Right kidney (tissue), 1 donor: Measurements from ENCODE around the gene ZBED2.

Experiments used
- DNase-seq: peaks from one replicate; pipeline ENCODE4 v3.0.0-alpha.2; 2016

Gene ZBED2

DNA sequence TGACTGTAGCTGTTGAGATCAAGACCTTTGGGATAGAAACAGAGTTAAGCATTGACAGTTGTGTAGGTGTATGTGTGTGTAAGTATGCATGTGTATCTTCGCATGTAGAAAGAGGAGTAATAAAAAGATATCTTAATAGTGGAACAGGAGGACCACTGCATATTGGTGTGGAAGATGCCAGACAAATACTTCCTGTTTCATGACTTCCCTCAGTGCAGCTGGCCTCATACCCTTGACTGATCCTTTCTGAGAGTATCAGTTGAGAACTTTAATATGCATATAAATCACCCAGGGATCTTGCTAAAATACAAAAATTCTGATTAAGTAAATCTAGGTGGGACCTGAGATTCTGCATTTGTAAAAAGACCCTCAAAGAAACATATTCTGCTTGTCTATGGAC is 8.5 kb upstream of the ZBED2 start:
- DNase-seq, result no peak

DNA sequence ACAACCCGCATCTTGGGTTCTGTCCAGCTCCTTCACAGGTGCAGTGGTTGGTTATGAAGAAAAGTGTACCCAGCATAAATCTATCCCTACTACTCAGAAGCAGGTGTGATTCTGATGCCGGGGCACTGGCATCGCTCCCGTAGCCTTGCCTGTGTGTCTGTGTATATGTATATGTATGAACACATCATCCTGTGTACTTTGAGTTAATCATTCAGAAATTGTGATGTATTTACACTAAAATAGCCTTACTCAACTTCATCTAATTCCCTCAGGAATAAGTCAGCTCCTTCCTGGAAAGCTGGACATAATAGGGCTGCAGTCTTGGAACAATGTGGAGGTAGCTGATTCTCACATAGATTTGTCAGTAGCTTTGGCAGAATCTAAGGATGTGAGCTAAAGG is 6.7 kb upstream of the ZBED2 start:
- DNase-seq, result no peak

DNA sequence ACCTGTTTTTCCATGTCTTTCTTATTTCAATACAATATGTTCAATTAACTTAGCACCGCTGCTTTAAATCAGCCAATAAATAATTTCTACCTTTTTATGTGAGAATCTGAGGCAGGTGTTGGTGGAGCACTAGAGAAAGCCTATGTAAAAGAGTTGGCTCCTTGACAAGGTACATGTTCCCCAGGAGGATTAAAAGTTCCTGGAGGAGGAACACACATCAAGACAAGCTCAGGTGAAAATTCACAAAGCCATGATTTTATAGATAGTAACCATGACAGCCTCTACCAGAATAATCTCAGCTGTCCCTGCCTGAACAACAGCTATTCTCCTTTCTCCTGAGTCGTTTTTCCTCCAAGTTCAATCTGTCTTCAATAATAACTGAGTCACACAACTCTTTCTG is 3.4 kb upstream of the ZBED2 start:
- DNase-seq, result no peak

DNA sequence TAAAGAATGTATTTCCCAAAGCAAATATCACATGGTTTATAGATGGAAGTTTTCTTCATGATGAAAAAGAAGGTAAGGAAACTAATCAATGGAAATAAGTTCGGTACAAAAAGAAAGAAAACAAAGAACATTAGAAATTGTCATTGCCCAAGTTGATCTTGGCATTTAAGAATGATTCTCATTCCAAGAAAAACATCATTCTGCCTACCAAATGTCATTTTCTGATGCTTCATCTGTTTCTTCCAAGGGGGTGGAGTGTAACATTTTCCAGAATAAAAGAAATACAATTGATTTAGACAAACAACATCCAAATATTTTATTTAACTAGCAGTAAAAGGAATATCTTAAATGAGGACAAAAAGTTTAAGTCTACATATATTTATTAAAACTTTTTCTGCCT is 3.0 kb upstream of the ZBED2 start:
- no peak for DNase-seq

DNA sequence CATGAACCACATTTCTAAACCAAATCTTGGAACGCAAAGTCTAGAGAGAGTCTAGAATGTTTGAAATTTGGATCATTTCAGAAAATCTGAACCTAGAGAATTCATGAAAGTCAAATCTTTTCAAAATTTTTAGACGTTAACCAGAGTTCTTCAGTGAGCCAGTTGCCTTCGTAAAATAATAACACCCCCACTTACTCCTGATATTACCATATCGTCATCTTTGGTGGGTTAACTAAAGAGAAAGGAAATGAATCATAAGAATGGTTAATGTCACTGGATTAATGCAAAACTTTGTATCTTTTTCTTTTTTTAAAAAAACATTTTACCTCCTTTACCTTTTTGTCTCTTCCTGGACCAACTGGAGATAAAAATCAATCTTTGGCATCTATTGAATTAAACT is 1.2 kb upstream of the ZBED2 start:
- no peak for DNase-seq

DNA sequence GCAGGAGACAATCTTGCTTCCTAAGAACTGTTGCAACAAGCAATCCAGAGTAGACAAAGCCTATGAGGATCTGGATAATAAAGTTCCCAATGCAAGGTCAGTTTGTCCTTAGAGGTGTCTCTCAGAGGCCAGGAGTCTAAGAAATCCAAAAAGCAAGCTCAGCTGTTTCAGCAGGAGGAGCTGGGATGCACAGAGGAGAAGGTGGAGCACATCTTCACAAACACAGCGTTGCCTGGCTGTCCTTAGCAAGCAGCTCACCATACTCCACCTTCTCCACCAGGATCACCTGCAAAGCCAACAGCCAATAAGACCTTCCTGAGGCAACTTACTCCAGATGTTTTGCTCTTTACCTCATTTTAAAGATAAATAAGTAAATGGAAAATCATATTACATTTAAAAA is 365 bp downstream of the ZBED2 start:
- no peak for DNase-seq

DNA sequence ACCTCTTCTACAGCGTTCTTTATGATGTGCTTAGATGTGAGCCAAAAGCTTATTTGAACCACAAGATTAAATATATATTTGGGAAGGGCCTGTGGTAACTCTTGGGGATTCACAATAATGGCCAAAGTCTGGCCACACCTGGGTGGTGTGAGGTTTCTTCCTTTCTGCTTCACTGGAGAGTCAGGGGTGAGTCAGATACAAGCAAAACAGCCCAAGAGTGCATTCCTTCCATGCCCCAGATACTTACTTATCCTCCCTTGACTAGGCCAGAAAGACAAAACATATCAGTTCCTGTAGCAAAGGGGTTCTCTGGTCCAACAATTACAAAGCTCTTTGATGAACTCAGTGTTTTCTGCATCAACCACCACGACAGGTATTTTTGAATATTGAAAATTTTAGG is 941 bp downstream of the ZBED2 start:
- no peak for DNase-seq

DNA sequence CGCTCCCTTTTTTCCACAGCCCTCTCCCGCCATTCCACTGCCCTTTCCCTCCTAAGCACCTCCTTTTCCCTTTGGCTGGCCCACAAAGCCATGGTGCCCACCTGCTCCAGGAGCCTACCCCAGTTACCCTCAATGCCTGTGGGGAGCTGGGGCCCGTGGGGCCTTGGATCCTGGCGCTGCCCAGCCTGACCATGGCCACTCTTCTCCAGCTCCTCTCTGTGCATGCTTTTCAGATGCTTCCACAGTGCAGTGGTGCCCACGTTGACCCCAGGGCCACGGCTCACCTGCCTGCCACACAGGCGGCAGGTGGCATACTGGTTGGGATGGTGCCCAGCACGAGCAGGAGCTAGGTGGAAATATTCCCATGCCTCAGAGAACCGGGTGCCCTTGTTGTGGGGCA is 1.5 kb downstream of the ZBED2 start:
- no peak for DNase-seq

DNA sequence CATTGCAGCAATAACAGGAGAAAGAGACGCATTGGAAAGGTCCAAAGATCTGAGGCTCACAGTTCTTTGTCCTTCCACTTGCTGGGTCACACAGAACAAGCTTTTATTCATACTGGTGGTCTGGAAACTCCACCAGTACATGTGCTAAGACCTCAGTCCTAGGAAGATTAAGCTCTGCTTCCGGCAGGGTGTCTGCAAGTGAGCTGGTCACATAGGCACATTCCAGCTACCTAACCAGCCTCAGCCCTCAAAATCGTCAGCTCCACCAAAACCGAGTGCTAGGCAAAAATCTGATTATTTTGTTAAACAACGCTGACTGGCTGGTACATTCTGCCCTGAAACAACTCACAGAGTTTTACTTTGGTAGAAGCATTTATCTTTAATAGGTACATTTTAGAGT is 2.2 kb downstream of the ZBED2 start:
- no peak for DNase-seq

DNA sequence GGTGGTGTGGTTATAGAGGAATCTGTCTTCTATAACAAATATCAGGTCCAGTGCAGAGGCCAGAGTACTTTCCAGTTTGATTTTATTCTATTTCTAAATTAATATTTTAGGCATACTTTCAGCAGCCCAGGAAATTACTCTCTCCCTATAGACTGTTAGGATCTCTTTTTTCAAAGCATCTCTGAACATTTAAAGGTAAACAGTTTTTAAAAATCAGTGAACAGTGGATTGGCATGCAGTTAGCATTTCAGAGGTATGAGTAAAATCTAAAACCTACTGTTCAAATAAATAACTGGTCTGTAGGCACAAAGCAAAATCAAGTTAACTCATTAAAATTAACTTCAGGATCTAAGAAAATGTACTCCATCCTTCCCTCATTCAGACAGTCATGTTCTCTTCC is 3.0 kb downstream of the ZBED2 start:
- DNase-seq, result no peak

DNA sequence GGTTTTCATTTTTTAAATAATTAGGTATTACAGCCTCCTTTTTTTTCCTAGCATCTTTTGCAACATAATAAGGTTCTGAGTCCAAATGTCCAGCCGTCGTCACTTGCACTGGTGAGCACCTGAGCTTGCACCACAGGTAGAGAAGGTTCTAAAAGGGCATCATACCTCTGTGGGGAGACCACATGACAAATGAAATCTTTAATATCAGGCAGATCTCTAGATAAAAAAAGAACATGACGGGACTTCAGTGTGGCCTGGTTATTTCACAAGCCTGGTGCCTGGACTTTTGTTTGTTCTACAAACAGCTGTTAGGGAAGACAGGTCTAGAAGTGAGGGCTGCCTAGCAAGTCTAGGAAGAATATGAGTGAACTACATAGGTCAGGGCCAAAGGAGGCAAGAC is 3.6 kb downstream of the ZBED2 start:
- no peak for DNase-seq

DNA sequence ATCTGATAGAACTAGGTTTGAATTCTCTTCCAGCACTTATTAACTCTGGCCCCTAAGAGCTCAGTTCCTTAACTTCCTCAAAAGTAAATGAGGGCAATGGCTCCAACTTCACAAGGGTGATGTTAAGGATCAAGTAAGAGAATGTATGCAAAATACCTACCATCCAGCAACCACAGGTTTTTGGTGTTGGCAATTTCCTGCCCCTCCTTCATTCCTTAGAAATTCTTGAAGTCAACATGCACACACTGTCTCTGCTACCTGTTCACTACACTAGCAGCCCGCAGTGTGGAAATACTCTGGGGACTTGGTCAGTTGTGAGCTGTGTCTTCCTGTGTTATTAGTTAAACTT is 5.0 kb downstream of the ZBED2 start:
- DNase-seq, result no peak

DNA sequence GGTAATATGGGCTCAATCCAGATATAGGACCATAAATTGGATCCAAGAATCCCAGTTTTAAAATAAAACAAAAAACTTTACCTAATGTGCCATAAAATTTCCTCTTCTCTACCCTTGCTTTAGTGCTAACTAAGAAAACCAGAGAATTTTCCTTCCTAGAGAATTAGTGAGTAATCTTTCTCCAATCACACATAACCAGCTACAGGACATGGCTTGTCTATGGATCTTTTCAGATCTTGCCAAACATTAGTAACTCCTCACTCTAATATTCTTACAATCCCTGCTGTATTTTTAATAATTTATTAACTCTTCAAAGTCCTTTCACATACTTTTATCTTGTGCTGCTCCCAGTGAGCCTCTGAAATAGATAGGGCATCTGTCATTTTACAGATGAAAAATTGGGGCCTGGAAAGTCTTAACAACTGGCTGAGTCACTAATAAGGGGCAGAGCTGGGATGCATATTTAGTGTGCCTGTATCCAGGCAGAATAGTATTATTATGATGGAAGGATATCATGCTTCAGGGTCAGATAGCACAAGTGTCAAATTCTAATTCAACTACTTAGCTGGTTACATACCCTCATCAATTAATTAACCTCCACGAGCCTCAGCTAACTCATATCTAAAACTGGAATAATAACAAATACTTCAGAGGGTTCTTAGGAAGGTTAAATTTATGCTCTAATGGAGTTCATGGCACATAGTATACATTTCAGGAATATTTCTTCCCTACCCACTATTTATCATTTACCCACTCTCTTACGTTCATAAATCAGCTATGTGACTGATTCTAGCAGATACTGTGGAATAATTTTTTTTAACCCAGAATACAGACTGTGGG is 5.6 kb downstream of the ZBED2 start:
- no peak for DNase-seq

DNA sequence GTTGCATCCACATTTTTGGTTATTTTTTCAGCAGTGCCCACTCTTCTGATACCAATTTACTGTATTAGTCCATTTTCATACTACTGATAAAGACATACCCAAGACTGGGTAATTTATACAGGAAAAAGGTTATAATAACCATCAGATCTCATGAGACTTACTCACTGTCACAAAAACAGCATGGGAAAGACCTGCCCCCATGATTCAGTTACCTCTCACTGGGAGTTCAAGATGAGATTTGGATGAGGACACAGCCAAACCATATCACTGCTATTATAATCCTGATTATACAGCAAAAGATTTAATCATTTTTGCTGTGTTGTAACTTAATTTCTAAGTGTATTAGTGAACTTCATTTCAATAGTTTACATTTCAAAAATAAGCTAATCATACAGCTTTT is 6.6 kb downstream of the ZBED2 start:
- no peak for DNase-seq

DNA sequence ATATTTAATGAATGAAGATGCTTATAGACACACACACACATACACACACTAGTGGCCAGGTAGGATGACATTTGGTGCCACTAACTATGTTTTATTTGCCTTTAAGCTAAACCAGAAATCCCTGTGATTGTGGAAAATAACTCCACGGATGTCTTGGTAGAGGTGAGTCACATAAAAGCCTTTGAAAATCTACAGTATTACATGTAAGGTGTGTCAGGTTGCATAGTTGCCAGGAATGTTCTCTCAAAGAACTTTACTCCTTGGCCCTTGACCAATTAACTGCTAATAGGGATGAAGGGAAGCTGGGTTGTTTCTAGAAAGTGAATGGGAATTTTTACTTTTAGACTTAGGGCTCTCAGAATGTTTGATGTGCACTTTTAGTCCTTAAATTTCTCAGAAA is 9.9 kb downstream of the ZBED2 start:
- DNase-seq, result no peak

DNA sequence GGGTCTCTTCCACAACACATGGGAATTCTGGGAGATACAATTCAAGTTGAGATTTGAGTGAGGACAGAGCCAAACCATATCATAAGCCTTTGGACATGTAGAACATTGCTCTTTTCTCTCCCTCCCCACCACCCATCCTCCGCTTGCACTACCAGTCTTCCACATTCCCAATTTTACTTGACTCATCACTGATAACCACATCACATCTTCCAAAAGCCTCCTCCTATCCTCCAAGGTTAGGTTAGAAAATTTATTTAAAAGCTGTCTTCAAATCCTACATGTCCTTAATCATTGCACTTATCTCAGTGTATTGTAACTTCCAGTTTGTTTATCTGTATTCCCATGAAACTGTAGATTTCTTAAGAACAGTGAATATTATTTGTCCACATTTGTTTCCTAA is 10.4 kb downstream of the ZBED2 start:
- no peak for DNase-seq

DNA sequence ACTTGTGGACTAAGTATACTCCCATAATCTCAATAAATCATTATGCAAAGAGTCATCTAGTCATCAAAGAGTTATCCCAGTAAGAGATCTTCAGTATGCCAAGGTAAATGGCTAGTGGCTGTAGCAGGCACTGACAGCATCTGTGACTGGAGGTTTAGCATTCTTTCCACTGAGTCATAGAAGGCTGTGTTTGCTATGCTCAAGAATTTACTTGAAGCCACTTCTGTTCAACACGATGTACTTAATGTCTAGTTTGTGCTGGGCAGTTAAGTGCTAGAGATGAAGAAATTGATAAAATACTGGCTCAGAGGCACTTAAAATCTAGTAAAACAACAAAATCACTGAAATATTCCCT is 13.0 kb downstream of the ZBED2 start:
- no peak for DNase-seq

DNA sequence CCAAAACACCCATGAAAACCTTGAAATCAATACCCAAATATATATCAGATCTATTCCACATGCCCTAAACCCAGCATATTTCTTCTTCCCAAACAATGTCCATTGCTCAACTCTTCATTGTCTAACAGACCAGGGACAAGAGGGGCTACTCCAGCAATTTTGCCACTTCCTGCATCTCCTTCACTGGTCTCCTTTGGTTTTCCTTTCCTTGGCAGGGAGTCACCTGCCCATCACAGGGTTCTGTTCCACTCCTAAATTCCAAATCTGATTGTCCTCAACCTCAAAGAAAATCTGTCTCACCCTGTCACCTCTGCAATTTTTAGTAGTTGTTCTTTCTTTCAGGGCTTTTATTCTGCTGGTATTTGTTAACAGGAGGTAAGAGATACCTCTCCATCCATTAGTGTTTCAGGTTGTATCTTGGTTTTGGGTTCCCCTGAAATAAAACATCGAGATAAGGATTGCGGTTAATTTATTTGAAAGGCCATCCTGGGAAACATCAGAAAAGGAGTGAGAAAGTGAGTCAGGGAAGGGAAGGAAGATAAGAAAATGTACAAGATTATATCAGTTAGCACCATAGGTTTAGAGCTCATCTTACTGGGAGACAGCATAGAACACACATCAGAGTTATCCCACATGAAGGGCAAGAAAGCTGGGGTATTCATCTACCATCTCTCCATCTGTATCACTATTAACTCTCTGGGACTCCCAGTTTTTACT is 13.6 kb downstream of the ZBED2 start:
- DNase-seq, result no peak

DNA sequence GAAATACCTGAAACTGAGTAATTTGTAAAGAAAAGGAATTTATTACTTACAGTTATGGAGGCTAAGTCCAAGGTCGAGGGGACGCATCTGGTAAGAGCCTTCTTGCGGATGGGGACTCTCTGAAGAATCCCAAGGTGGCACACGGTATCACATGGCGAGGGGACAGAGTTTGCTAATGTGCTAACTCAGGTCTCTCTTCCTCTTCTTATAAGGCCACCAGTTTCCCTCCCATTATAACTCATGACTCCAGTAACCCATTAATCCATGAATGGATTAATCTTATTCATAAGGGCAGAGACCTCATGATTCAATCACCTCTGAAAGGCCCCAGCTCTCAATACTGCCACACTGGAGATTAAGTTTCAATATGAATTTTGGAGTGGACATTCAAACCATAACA is 15.7 kb downstream of the ZBED2 start:
- DNase-seq, result no peak

DNA sequence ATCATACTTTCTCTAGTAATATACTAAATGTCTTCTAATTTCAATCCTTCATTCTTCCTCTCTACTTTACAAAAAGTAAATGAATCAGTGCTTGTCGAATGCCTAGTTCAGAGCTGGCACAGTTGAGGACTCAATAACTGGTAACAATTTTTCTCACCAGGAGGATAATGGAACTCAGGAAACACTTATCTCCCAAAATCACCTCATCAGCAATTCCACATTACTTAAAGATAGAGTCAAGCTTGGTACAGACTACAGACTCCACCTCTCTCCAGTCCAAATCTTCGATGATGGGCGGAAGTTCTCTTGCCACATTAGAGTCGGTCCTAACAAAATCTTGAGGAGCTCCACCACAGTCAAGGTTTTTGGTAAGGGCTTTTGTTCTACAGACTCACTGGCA is 16.3 kb downstream of the ZBED2 start:
- DNase-seq, result no peak

DNA sequence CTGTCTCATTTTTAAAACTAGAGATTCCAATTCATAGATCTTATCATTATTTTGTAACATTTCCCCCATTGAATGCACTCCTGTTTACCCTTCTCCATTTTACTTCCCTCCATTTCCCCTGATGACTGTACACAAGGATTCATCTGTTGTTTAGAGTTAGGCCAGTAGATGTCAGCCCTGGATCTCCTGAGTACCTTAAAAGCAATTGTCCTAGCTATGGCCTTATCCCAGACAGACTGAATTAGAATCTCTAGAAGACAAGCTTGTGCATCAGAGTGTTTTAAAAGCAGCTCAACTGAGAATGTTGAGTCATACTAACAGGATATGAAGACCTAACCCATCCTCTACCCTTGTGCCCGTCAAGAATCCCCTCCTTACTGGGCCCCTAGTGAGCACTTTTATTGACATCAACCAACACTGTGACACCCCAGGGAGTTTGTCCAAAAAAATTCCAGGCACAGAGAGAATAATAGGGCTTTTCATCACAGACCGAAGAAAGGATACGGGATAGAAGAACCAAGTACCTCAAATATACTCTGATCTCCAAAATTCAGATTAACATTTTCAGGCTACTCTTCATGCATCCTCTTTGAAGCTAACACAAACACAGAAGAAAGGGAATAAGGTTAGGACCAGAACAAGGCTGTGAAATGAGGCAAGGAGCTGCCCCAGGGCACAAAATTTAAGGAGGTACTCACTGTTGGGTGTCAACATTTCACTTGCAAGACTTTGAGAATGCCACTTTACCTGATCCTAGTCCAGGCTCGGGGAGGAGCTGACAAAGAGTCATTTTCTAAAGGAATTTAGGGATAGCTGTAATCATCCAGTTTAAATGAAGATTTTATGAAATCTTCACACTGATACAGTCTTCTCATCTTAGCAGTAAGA is 17.1 kb downstream of the ZBED2 start:
- DNase-seq, result no peak

DNA sequence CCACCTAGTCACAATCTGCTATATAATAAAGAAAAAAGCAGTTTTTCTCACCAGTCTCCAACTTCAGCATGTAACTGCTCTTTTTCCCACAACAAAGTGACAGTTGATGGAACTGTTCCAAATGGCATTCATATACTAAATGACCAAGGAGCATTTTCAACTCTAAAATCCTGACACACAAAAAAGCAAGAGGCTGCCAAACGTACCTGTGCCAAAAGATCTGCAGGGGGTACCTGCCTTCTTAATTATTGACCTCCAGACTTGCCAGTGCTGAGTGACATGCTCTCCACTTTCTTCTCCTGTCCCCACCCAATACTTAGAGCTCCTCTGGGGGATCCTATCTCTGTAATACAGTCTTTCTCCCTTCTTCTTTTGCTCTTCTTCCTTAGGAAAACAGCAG is 18.0 kb downstream of the ZBED2 start:
- no peak for DNase-seq

DNA sequence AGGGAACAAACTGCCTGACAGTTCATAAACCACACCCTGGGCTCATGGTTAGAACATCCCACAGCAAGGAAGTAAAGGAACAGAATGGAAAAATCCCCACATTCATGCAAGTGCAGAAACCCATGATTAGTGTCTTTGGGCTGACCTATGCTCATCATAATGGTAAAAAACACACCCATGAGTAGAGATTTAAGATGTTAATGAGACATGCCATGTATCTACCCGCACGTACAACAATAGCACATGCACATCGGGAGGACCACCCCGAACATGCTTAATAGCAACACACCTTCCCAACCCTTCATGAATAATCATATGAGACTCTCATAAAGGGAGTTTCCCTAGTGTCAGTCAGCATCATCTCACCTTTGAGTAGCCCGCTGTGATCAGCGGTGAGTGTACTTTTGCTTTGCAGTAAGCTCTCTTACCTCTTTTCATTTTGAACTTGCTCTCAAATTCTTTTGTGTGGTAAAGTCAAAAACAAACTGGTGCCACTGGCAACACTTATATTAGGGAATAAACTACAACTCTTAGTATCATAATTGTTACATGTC is 23.2 kb downstream of the ZBED2 start:
- no peak for DNase-seq
